Measurements from ENCODE around the gene XRCC4.
"Not testable (repeated sequence)": the region's sequence is repeated elsewhere in the genome, so short reads cannot be mapped to it uniquely, and the experiment has no call there.

Gene XRCC4

GRCh38 chr5:83076742-83077661 is at the start of gene XRCC4, which contains the start of gene TMEM167A:
TSS of gene XRCC4 (plus strand) at chr5:83077547. CDS start at chr5:83104920, 27,373 bp downstream.
TSS of gene TMEM167A (minus strand) at chr5:83077394. CDS start at chr5:83077323, 71 bp downstream.
- peak; percentile 81 for DNase-seq

- no peak for DNase-seq
These were observed 47.4 kb upstream of the XRCC4 start for GRCh38 chr5:83029912-83030311.

- DNase-seq: no peak
These were observed 46.0 kb upstream of the XRCC4 start for GRCh38 chr5:83031381-83031780.

GRCh38 chr5:83034036-83034435 is 43.3 kb upstream of the XRCC4 start:
- DNase-seq: no peak

GRCh38 chr5:83034528-83035207 is 42.7 kb upstream of the XRCC4 start:
- DNase-seq: peak; percentile 33

- no peak for DNase-seq
These were observed 41.8 kb upstream of the XRCC4 start for GRCh38 chr5:83035373-83036100.

- no peak for DNase-seq
These were observed 40.3 kb upstream of the XRCC4 start for GRCh38 chr5:83036991-83037575.

- no peak for DNase-seq
These were observed 38.4 kb upstream of the XRCC4 start for GRCh38 chr5:83038924-83039323.

- no peak for DNase-seq
These were observed 34.8 kb upstream of the XRCC4 start for GRCh38 chr5:83042507-83042906.

GRCh38 chr5:83044926-83045325 is 32.4 kb upstream of the XRCC4 start:
- DNase-seq: no peak

- DNase-seq: no peak
These were observed 29.1 kb upstream of the XRCC4 start for GRCh38 chr5:83048277-83048676.

- no peak for DNase-seq
These were observed 28.5 kb upstream of the XRCC4 start for GRCh38 chr5:83048811-83049210.

- DNase-seq: no peak
These were observed 27.9 kb upstream of the XRCC4 start for GRCh38 chr5:83049370-83049885.

- DNase-seq: no peak
These were observed 26.5 kb upstream of the XRCC4 start for GRCh38 chr5:83050723-83051340.

GRCh38 chr5:83055166-83055565 is 22.2 kb upstream of the XRCC4 start:
- DNase-seq: no peak

GRCh38 chr5:83058726-83059125 is 18.6 kb upstream of the XRCC4 start:
- no peak for DNase-seq

- no peak for DNase-seq
These were observed 18.0 kb upstream of the XRCC4 start for GRCh38 chr5:83059341-83059740.

GRCh38 chr5:83066548-83067110 is 10.7 kb upstream of the XRCC4 start:
- no peak for DNase-seq

GRCh38 chr5:83067377-83067776 is 10.0 kb upstream of the XRCC4 start:
- not testable (repeated sequence) for DNase-seq

- no peak for DNase-seq
These were observed 8.1 kb upstream of the XRCC4 start for GRCh38 chr5:83069096-83069799.

Data from NCI-H524 treated with DMSO at 0.1 percent for 48 hours (cell line).